HepG2 (cell line): ENCODE data around the gene STK39. TPM values are rescaled to one million over a fixed set of nuclear protein-coding genes. Genes with fewer than 3 reads are reported as not detected.

Experiments used
- ATAC-seq: fragments of 200-7000 bp; cut with Tn5 transposase; 3 replicates; pipeline ENCODE4 v1.9.1; 2020; ENCODE audit warnings: mild to moderate bottlenecking, moderate library complexity
- BruUV-seq: library from RNA; stranded (reverse); fragments of 400-500 nt; replicated peaks from 2 replicates; lab custom pipeline; 2021; lab: Mats Ljungman, UMichigan
- CTCF ChIA-PET: fragments of 300-600 bp; formaldehyde crosslinking; extraction: SDS; loops from one replicate; lab custom pipeline; 2021; ENCODE audit warnings: low total read pairs, inconsistent platforms, low intra/inter-chr PET ratio; lab: Yijun Ruan, JAX
- POLR2A ChIA-PET: fragments of 350-600 bp; sonication (Branson Sonifier 250); formaldehyde crosslinking; loops from one replicate; lab custom pipeline; 2020; ENCODE audit warnings: antibody characterized with exemption, inconsistent platforms; lab: Yijun Ruan, JAX
- DNase-seq: peaks from one replicate; pipeline ENCODE4 v3.0.0-alpha.2; 2015; ENCODE audit warnings: low spot score
- FAIRE-seq: peaks from 3 replicates; lab custom pipeline; 2011; peaks lifted over from hg19 to GRCh38; lab: Jason Lieb, UNC
- H2AFZ ChIP-seq: one replicate; pipeline ENCODE4 v1.6.1; 2011; ENCODE audit warnings: low read length, inconsistent platforms
- H3K27ac ChIP-seq: fragments of 300-600 bp; 3 replicates; pipeline ENCODE4 v1.8.0; 2011; ENCODE audit warnings: mixed run types, mild to moderate bottlenecking, mixed read lengths, low read length, inconsistent platforms; ENCODE audit not compliant: insufficient read depth; ENCODE audit errors: extremely low read length
- H3K27me3 ChIP-seq, 2 experiments: fragments of 200-600 bp in 1 of 2; 2 replicates in 1 of 2; 3 replicates in 1 of 2; pipeline versions ENCODE4 v1.6.0 to v1.8.0; 2011; ENCODE audit warnings: low read length in 2 of 2, mild to moderate bottlenecking in 2 of 2, moderate library complexity in 2 of 2, inconsistent platforms in 1 of 2; ENCODE audit not compliant: insufficient read depth in 2 of 2, control insufficient read depth in 1 of 2
- H3K36me3 ChIP-seq, 2 experiments: fragments of 200-600 bp in 1 of 2; replicated peaks in 1 of 2; 2 replicates in 1 of 2; 3 replicates in 1 of 2; pipeline versions ENCODE4 v1.5.1 to v1.8.0; 2011; ENCODE audit warnings: low read length in 2 of 2, inconsistent platforms in 1 of 2; ENCODE audit not compliant: insufficient read depth in 2 of 2, control insufficient read depth in 1 of 2
- H3K4me1 ChIP-seq: 2 replicates; pipeline ENCODE4 v1.5.1; 2012; ENCODE audit warnings: low read length, inconsistent platforms; ENCODE audit not compliant: insufficient read depth
- H3K4me2 ChIP-seq: 2 replicates; pipeline ENCODE4 v1.6.0; 2011; ENCODE audit warnings: low read depth, low read length, inconsistent platforms
- H3K4me3 ChIP-seq, 3 experiments: fragments of 200-600 bp in 1 of 3; sonication (generic), shearing (Covaris generic) in 1 of 3; replicated peaks in 1 of 3; 2 replicates each; pipeline ENCODE4 v1.5.1; 2011 to 2016; ENCODE audit warnings: low read length in 3 of 3, inconsistent platforms in 2 of 3, low read depth in 2 of 3, mild to moderate bottlenecking in 2 of 3, control low read depth in 1 of 3, mixed read lengths in 1 of 3; ENCODE audit not compliant: insufficient read depth in 1 of 3
- H3K79me2 ChIP-seq: one replicate; pipeline ENCODE4 v1.6.1; 2011; ENCODE audit warnings: low read length, inconsistent platforms; ENCODE audit not compliant: insufficient read depth
- H3K9ac ChIP-seq: 2 replicates; pipeline ENCODE4 v1.6.0; 2011; ENCODE audit warnings: mild to moderate bottlenecking, low read depth, low read length, inconsistent platforms; ENCODE audit not compliant: insufficient read depth
- H3K9me3 ChIP-seq: 2 replicates; pipeline ENCODE4 v1.5.1; 2012; ENCODE audit warnings: mild to moderate bottlenecking, low read length
- H4K20me1 ChIP-seq: 2 replicates; pipeline ENCODE4 v1.6.0; 2011; ENCODE audit warnings: inconsistent platforms, mild to moderate bottlenecking, low read length, moderate library complexity; ENCODE audit not compliant: insufficient read depth
- AGO2 ChIP-seq: fragments of 200-400 bp; formaldehyde crosslinking; optimal IDR thresholded peaks from 2 replicates; pipeline ENCODE3; 2017; ENCODE audit warnings: mild to moderate bottlenecking, low read depth, low read length, moderate library complexity
- ATRX ChIP-seq: sonication (generic); formaldehyde crosslinking; IDR thresholded peaks from 2 replicates; pipeline ENCODE4 v1.4.0; 2020; ENCODE audit warnings: missing genetic modification reagents, borderline replicate concordance
- ELF4 ChIP-seq: sonication (generic); formaldehyde crosslinking; IDR thresholded peaks from 2 replicates; pipeline ENCODE4 v1.5.0; 2020; ENCODE audit warnings: missing genetic modification reagents, mild to moderate bottlenecking, moderate library complexity, borderline replicate concordance
- ETS1 ChIP-seq: sonication (generic); formaldehyde crosslinking; IDR thresholded peaks from 2 replicates; pipeline ENCODE4 v1.4.0; 2020; ENCODE audit warnings: missing genetic modification reagents
- HDAC6 ChIP-seq: fragments of 200-600 bp; sonication (generic); IDR thresholded peaks from 2 replicates; pipeline ENCODE4 v1.7.0; 2017; ENCODE audit warnings: mild to moderate bottlenecking, antibody characterized with exemption, low read length, low read depth
- HNRNPUL1 ChIP-seq: fragments of 200-400 bp; formaldehyde crosslinking; IDR thresholded peaks from 2 replicates; pipeline ENCODE4 v1.6.1; 2017; ENCODE audit warnings: low read depth, mild to moderate bottlenecking, low read length, moderate library complexity
- IRF2 ChIP-seq: IDR thresholded peaks from 2 replicates; pipeline ENCODE4 v1.6.1; 2018; ENCODE audit warnings: missing genetic modification reagents, missing compliant biosample characterization
- MTERF4 ChIP-seq: sonication (generic); formaldehyde crosslinking; IDR thresholded peaks from 2 replicates; pipeline ENCODE4 v1.8.0; 2023; ENCODE audit warnings: mild to moderate bottlenecking, missing genetic modification reagents
- MYC ChIP-seq: sonication (generic); formaldehyde crosslinking; IDR thresholded peaks from 2 replicates; pipeline ENCODE4 v1.9.0; 2021; ENCODE audit warnings: missing genetic modification reagents, borderline replicate concordance
- MZF1 ChIP-seq: sonication (generic); formaldehyde crosslinking; IDR thresholded peaks from 2 replicates; pipeline ENCODE4 v1.8.1; 2023; ENCODE audit warnings: mild to moderate bottlenecking, missing genetic modification reagents, borderline replicate concordance
- NONO ChIP-seq, 2 experiments: fragments of 450-650 bp in 1 of 2; sonication (generic) in 1 of 2; formaldehyde crosslinking in 1 of 2; IDR thresholded peaks in 1 of 2; conservative IDR thresholded peaks in 1 of 2; 2 replicates each; pipeline versions ENCODE4 v1.6.1 to v1.8.0; 2017 to 2022; ENCODE audit warnings: mild to moderate bottlenecking in 1 of 2, missing genetic modification reagents in 1 of 2, moderate library complexity in 1 of 2
- RELA ChIP-seq: sonication (generic); formaldehyde crosslinking; IDR thresholded peaks from 2 replicates; pipeline ENCODE4 v1.4.0; 2020; ENCODE audit warnings: missing genetic modification reagents
- RFX1 ChIP-seq: fragments of 450-650 bp; IDR thresholded peaks from 2 replicates; pipeline ENCODE4 v1.6.1; 2017
- SMAD9 ChIP-seq: sonication (generic); formaldehyde crosslinking; IDR thresholded peaks from 2 replicates; pipeline ENCODE4 v1.5.1; 2020; ENCODE audit warnings: mild to moderate bottlenecking, missing genetic modification reagents
- U2AF1 ChIP-seq: fragments of 200-400 bp; formaldehyde crosslinking; optimal IDR thresholded peaks from 2 replicates; pipeline ENCODE3; 2017; ENCODE audit warnings: mild to moderate bottlenecking, low read depth, low read length
- ZNF354B ChIP-seq: sonication (generic); formaldehyde crosslinking; IDR thresholded peaks from 2 replicates; pipeline ENCODE4 v1.8.0; 2022; ENCODE audit warnings: mild to moderate bottlenecking, missing genetic modification reagents
- ZNF550 ChIP-seq: sonication (generic); formaldehyde crosslinking; IDR thresholded peaks from 2 replicates; pipeline ENCODE4 v1.4.0; 2020; ENCODE audit warnings: mild to moderate bottlenecking, missing genetic modification reagents, borderline replicate concordance
- ZNF577 ChIP-seq: sonication (generic); formaldehyde crosslinking; IDR thresholded peaks from 2 replicates; pipeline ENCODE4 v1.4.0; 2020; ENCODE audit warnings: mild to moderate bottlenecking, low read depth, missing genetic modification reagents, borderline replicate concordance
- ZNF879 ChIP-seq: sonication (generic); formaldehyde crosslinking; IDR thresholded peaks from 2 replicates; pipeline ENCODE4 v1.8.1; 2023; ENCODE audit warnings: missing genetic modification reagents
- ZSCAN22 ChIP-seq: sonication (generic); formaldehyde crosslinking; IDR thresholded peaks from 2 replicates; pipeline ENCODE4 v1.4.0; 2020; ENCODE audit warnings: mild to moderate bottlenecking, missing genetic modification reagents
- WGBS: methylation state at CpG from one replicate; pipeline ENCODE4 v1.1.6; 2017; ENCODE audit warnings: low lambda C conversion rate; 5-methylcytosine and 5-hydroxymethylcytosine counted together
- in situ Hi-C: cut with HindIII; loops from 2 replicates; pipeline ENCODE4 v1.10.0; 2017; ENCODE audit warnings: low pct_unique_long_range_greater_than_20kb; ENCODE audit not compliant: extremely low pct_ligation_motif_present
- intact Hi-C: fragments of 100-400 bp; cut with micrococcal nuclease; formaldehyde crosslinking; loops from one replicate; pipeline ENCODE4 v1.10.0; 2022; ENCODE audit not compliant: unreplicated experiment
- polyA plus RNA-seq, 8 experiments: library from polyadenylated mRNA; depleted of rRNA in 3 of 8; stranded (reverse) in 7 of 8; unstranded in 1 of 8; fragments of >200 nt; fragmentation: Illumina TruSeq in 4 of 8; extraction: Trizol in 4 of 8; gene quantifications; 2 replicates each; pipeline versions ENCODE4 v1.2.1 to v1.2.3, GENCODE V29; 2011 to 2016; ENCODE audit warnings: low read depth in 4 of 8, missing spikeins in 1 of 8, mixed read lengths in 1 of 8; ENCODE audit not compliant: insufficient read depth in 1 of 8
- total RNA-seq, 5 experiments: library from RNA; depleted of rRNA; stranded (reverse); fragments of >200 nt; fragmentation: Illumina TruSeq; extraction: Trizol; gene quantifications; 2 replicates each; pipeline ENCODE4 v1.2.3, GENCODE V29; 2016; ENCODE audit warnings: low read depth in 1 of 5
- TF ChIP-seq, protein P1 (sequence below): sonication (generic); formaldehyde crosslinking; IDR thresholded peaks from 2 replicates; pipeline ENCODE4 v1.5.0; 2020; ENCODE audit warnings: missing genetic modification reagents
- TF ChIP-seq, protein P2 (sequence below): IDR thresholded peaks from 2 replicates; pipeline ENCODE4 v1.6.1; 2016; ENCODE audit warnings: missing genetic modification reagents, missing compliant biosample characterization

The STK39 gene
- total and polyA plus RNA-seq, 2 of the 13 experiments (the other 11 are each of a cell fraction or from before 2014, with no cell fraction given): 27.3 to 38.4 TPM

DNA sequence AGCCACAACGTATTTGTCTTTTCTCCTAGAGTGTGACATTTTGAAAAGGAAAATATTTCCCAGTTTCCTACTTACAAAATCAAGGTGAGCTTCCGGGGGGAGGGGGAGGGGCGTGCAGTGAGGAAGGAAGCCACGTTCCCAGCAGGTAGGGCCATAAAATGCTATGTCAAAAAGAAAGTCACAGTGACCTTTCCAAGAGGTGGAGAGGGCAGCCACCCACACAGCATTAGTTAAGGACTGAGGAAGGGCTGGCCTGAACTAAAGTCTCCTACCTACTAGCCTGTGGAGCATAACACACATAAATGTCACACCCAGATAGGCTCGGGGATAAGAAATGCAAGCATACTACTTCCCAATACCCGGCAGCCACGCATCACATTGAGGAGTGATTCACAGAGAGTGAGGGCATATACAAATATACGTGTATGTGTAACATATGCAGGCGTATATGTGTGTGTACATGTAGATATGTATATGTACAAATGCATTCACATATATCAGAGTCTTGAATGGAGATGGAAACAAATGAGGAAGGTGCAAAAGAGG lies 191.1 kb downstream of the STK39 start (continued):
- TF ChIP-seq, protein P1, sequence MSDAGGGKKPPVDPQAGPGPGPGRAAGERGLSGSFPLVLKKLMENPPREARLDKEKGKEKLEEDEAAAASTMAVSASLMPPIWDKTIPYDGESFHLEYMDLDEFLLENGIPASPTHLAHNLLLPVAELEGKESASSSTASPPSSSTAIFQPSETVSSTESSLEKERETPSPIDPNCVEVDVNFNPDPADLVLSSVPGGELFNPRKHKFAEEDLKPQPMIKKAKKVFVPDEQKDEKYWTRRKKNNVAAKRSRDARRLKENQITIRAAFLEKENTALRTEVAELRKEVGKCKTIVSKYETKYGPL (CRISPR knock-in tag): no peak
- no peak for TF ChIP-seq IRF2
- no peak for TF ChIP-seq MTERF4 (CRISPR knock-in tag)
- TF ChIP-seq, all 625 proteins: peak for 0

GRCh38 chr2:168054657-168055056 lies 192.7 kb downstream of the STK39 start:
- Histone ChIP-seq H3K9ac (no peak overlapping the region), H3K79me2 (no peaks in the 10 kb centered on the region), H3K4me3 (no peak overlapping the region), H3K27ac (no peak overlapping the region), H3K4me1 (no peaks in the 10 kb centered on the region; the same call in 1 of the 2 replicates), H3K4me2 (no peak overlapping the region), H2AFZ (no peak overlapping the region), H4K20me1 (no peaks in the 10 kb centered on the region), H3K9me3 (no peaks in the 10 kb centered on the region), H3K36me3 (peaks cover 4 to 24% of the 10 kb centered on the region in 2 experiments; a peak in 3 of 5 replicates), H3K27me3 (no peaks in the 10 kb centered on the region)
- ChIA-PET POLR2A (no interaction called here), CTCF (no interaction called here)
- 89% methylated on average over 5 of the region's 5 CpGs for WGBS
- intact Hi-C loops: no loop called here
- no peak for DNase-seq
- BruUV-seq: no TSS peak
- no peak for FAIRE-seq
- no peak for ATAC-seq
- in situ Hi-C loops: no loop called here
- TF ChIP-seq ZNF354B (CRISPR knock-in tag): no peak
- TF ChIP-seq NONO (IDR thresholded peaks at IDR 0.05): no peak
- no peak for TF ChIP-seq NONO (CRISPR knock-in tag; conservative IDR thresholded peaks at IDR 0.05)
- TF ChIP-seq MZF1: no peak
- no peak for TF ChIP-seq MYC (CRISPR knock-in tag)
- TF ChIP-seq HNRNPUL1: no peak
- no peak for TF ChIP-seq ZNF577 (CRISPR knock-in tag)
- no peak for TF ChIP-seq HDAC6
- TF ChIP-seq ZNF550: no peak
- no peak for TF ChIP-seq SMAD9 (CRISPR knock-in tag)
- TF ChIP-seq ZNF879 (CRISPR knock-in tag): no peak
- no peak for TF ChIP-seq RELA (CRISPR knock-in tag)
- TF ChIP-seq ATRX (CRISPR knock-in tag): no peak
- TF ChIP-seq AGO2: no peak
- no peak for TF ChIP-seq ZSCAN22 (CRISPR knock-in tag)
- TF ChIP-seq U2AF1: no peak
- TF ChIP-seq ETS1 (CRISPR knock-in tag): no peak
- TF ChIP-seq RFX1: no peak
- TF ChIP-seq, protein P2, sequence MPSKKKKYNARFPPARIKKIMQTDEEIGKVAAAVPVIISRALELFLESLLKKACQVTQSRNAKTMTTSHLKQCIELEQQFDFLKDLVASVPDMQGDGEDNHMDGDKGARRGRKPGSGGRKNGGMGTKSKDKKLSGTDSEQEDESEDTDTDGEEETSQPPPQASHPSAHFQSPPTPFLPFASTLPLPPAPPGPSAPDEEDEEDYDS (CRISPR knock-in tag): no peak
- TF ChIP-seq ELF4 (CRISPR knock-in tag): no peak
